Measurements from ENCODE around the gene MRPL28.

DNA sequence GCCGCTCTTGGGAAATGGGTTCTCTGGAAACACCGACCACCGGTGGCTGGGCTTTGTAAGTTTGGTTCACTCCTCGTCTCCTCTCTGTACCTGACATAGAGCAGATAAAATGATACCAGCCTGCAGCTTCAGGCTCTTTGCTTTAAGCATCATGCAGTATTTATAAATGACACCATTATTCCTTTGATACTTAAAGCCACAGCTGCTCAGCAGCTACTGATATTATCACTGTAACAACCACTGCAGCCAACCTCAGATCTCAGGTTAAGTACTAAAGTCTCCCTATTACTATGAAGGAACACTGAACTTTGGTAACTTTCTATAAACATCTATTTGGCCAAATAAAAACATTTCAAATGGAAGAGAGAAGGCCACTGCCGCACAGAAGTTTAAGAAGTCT, 52.8 kb downstream of the MRPL28 start:
- TF ChIP-seq, protein P1, sequence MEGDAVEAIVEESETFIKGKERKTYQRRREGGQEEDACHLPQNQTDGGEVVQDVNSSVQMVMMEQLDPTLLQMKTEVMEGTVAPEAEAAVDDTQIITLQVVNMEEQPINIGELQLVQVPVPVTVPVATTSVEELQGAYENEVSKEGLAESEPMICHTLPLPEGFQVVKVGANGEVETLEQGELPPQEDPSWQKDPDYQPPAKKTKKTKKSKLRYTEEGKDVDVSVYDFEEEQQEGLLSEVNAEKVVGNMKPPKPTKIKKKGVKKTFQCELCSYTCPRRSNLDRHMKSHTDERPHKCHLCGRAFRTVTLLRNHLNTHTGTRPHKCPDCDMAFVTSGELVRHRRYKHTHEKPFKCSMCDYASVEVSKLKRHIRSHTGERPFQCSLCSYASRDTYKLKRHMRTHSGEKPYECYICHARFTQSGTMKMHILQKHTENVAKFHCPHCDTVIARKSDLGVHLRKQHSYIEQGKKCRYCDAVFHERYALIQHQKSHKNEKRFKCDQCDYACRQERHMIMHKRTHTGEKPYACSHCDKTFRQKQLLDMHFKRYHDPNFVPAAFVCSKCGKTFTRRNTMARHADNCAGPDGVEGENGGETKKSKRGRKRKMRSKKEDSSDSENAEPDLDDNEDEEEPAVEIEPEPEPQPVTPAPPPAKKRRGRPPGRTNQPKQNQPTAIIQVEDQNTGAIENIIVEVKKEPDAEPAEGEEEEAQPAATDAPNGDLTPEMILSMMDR (IDR thresholded peaks at IDR 0.05) = no peak
- no peak for TF ChIP-seq POLR2A (IDR thresholded peaks at IDR 0.05)
- TF ChIP-seq POLR2AphosphoS5 (IDR thresholded peaks at IDR 0.05) = no peak
- TF ChIP-seq EP300 (IDR thresholded peaks at IDR 0.05) = no peak
